ENCODE data around the gene SLC26A2. TPM values are rescaled to one million over a fixed set of nuclear protein-coding genes. Genes with fewer than 3 reads are reported as not detected.

SLC26A2 gene
- total and polyA plus RNA-seq, 2 experiments from 2014 or later = 6.2 to 11.1 TPM

GRCh38 chr5:150009671-150010387 lies 49.3 kb downstream of the SLC26A2 start:
- in situ Hi-C loops (cut with MboI) = no loop called here
- no peak overlapping the region for H2AFZ ChIP-seq
- H3K79me2 ChIP-seq (ENCODE audit: insufficient read depth) = peaks cover 95% of the 10 kb centered on the region
- no peaks in the 10 kb centered on the region for H3K9me2 ChIP-seq (ENCODE audit: insufficient read depth)
- no peaks in the 10 kb centered on the region for H4K20me1 ChIP-seq (ENCODE audit: insufficient read depth)
- H3K9ac ChIP-seq = no peak overlapping the region
- H3K27ac ChIP-seq = peak overlapping the region; percentile 32
- H3K4me2 ChIP-seq (ENCODE audit: unreplicated experiment) = no peak overlapping the region
- H3K36me3 ChIP-seq (ENCODE audit: low read depth) = peaks cover 60% of the 10 kb centered on the region
- H3K4me1 ChIP-seq (ENCODE audit: insufficient read depth) = peaks cover 13% of the 10 kb centered on the region
- DNase-seq = peak; percentile 62
- 73 to 75% methylated on average over 6 of the region's 6 CpGs for WGBS, 2 experiments (ENCODE audit: low coverage in 1 of 2, low lambda C conversion rate in 2 of 2, missing lambda C conversion rate in 2 of 2)
- TF ChIP-seq EZH2phosphoT487 (IDR thresholded peaks at IDR 0.05; ENCODE audit: insufficient read depth, low read depth) (no peak), EZH2 (IDR thresholded peaks at IDR 0.05; ENCODE audit: insufficient read depth, poor library complexity, severe bottlenecking) (no peak)
- no peaks in the 10 kb centered on the region for H3K27me3 ChIP-seq (replicated peaks; ENCODE audit: insufficient read depth)
- no peak overlapping the region for H3K4me3 ChIP-seq
- peaks cover 19% of the 10 kb centered on the region for H3F3A ChIP-seq (ENCODE audit: insufficient read depth)
- no peaks in the 10 kb centered on the region for H3K9me3 ChIP-seq (ENCODE audit: low read depth)

DNA sequence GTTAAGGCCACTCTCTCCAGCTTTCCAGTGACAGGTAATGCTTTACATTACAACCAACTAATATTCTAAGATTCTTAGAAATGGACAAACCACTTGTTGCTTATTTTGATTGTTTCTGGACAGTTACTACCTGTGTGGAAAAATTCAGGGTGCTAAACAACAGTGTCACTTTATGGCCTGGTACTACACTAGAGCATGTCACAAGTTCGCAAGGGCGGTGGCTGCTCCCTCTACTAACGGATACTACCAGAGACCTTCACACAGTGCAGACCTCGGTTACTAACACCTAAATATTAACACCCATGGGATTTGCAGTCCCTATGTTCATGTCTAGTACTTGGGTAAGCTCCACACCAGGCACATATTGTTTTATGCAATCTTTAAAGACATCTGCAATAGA lies 53.4 kb downstream of the SLC26A2 start:
- TF ChIP-seq EZH2 (IDR thresholded peaks at IDR 0.05; ENCODE audit: insufficient read depth, poor library complexity, severe bottlenecking) = no peak
- TF ChIP-seq EZH2phosphoT487 (IDR thresholded peaks at IDR 0.05; ENCODE audit: insufficient read depth, low read depth) = no peak
- no peak for DNase-seq
- Histone ChIP-seq H3K9ac (no peak overlapping the region), H3K4me2 (ENCODE audit: unreplicated experiment) (no peak overlapping the region), H4K20me1 (ENCODE audit: insufficient read depth) (no peaks in the 10 kb centered on the region), H3K27me3 (replicated peaks; ENCODE audit: insufficient read depth) (no peaks in the 10 kb centered on the region), H3F3A (ENCODE audit: insufficient read depth) (peaks cover 38% of the 10 kb centered on the region), H3K9me2 (ENCODE audit: insufficient read depth) (no peaks in the 10 kb centered on the region), H3K27ac (no peak overlapping the region), H3K4me1 (ENCODE audit: insufficient read depth) (peaks cover 20% of the 10 kb centered on the region), H3K79me2 (ENCODE audit: insufficient read depth) (peaks cover 95% of the 10 kb centered on the region), H3K9me3 (ENCODE audit: low read depth) (no peaks in the 10 kb centered on the region), H3K4me3 (no peak overlapping the region), H2AFZ (no peak overlapping the region), H3K36me3 (ENCODE audit: low read depth) (peaks cover 72% of the 10 kb centered on the region)
- in situ Hi-C loops (cut with MboI) = no loop called here
- 95 to 100% methylated on average over 4 of the region's 4 CpGs for WGBS, 2 experiments (ENCODE audit: low coverage in 1 of 2, low lambda C conversion rate in 2 of 2, missing lambda C conversion rate in 2 of 2)

- H4K20me1 ChIP-seq (ENCODE audit: insufficient read depth) = no peaks in the 10 kb centered on the region
- DNase-seq = no peak
- in situ Hi-C loops (cut with MboI) = no loop called here
- H3K79me2 ChIP-seq (ENCODE audit: insufficient read depth) = peaks cover 95% of the 10 kb centered on the region
- H3K36me3 ChIP-seq (ENCODE audit: low read depth) = peaks cover 75% of the 10 kb centered on the region
- no peaks in the 10 kb centered on the region for H3K27me3 ChIP-seq (replicated peaks; ENCODE audit: insufficient read depth)
- 97 to 98% methylated on average over 3 of the region's 3 CpGs for WGBS, 2 experiments (ENCODE audit: low coverage in 1 of 2, low lambda C conversion rate in 2 of 2, missing lambda C conversion rate in 2 of 2)
- no peaks in the 10 kb centered on the region for H3K9me3 ChIP-seq (ENCODE audit: low read depth)
- H3K9ac ChIP-seq = no peak overlapping the region
- H2AFZ ChIP-seq = no peak overlapping the region
- peaks cover 15% of the 10 kb centered on the region for H3K4me1 ChIP-seq (ENCODE audit: insufficient read depth)
- H3K4me2 ChIP-seq (ENCODE audit: unreplicated experiment) = no peak overlapping the region
- TF ChIP-seq EZH2 (IDR thresholded peaks at IDR 0.05; ENCODE audit: insufficient read depth, poor library complexity, severe bottlenecking) = no peak
- no peak for TF ChIP-seq EZH2phosphoT487 (IDR thresholded peaks at IDR 0.05; ENCODE audit: insufficient read depth, low read depth)
- no peak overlapping the region for H3K4me3 ChIP-seq
- no peaks in the 10 kb centered on the region for H3K9me2 ChIP-seq (ENCODE audit: insufficient read depth)
- H3F3A ChIP-seq (ENCODE audit: insufficient read depth) = peaks cover 38% of the 10 kb centered on the region
- H3K27ac ChIP-seq = no peak overlapping the region
Measured at GRCh38 chr5:150014456-150014855, 53.9 kb downstream of the SLC26A2 start.

- Histone ChIP-seq H4K20me1 (ENCODE audit: insufficient read depth) (no peaks in the 10 kb centered on the region), H3K4me2 (ENCODE audit: unreplicated experiment) (no peak overlapping the region), H3K36me3 (ENCODE audit: low read depth) (peaks cover 84% of the 10 kb centered on the region), H3K27ac (no peak overlapping the region), H3K27me3 (replicated peaks; ENCODE audit: insufficient read depth) (no peaks in the 10 kb centered on the region), H3K4me3 (no peak overlapping the region), H3K4me1 (ENCODE audit: insufficient read depth) (peaks cover 13% of the 10 kb centered on the region), H3F3A (ENCODE audit: insufficient read depth) (peaks cover 42% of the 10 kb centered on the region), H3K9ac (no peak overlapping the region), H2AFZ (no peak overlapping the region), H3K9me2 (ENCODE audit: insufficient read depth) (no peaks in the 10 kb centered on the region), H3K79me2 (ENCODE audit: insufficient read depth) (peaks cover 88% of the 10 kb centered on the region), H3K9me3 (ENCODE audit: low read depth) (no peaks in the 10 kb centered on the region)
- TF ChIP-seq EZH2phosphoT487 (IDR thresholded peaks at IDR 0.05; ENCODE audit: insufficient read depth, low read depth) = no peak
- TF ChIP-seq EZH2 (IDR thresholded peaks at IDR 0.05; ENCODE audit: insufficient read depth, poor library complexity, severe bottlenecking) = no peak
- WGBS, 2 experiments (ENCODE audit: low coverage in 1 of 2, low lambda C conversion rate in 2 of 2, missing lambda C conversion rate in 2 of 2) = 93 to 98% methylated on average over 3 of the region's 3 CpGs
- in situ Hi-C loops (cut with MboI) = no loop called here
- DNase-seq = no peak
Measured at GRCh38 chr5:150015415-150015814, 54.9 kb downstream of the SLC26A2 start.

All from GM23248 (cell line).